DND-41 (cell line): ENCODE data around the gene FNDC10.

Source experiments
- ATAC-seq: fragments of 200-7000 bp; cut with Tn5 transposase; 3 replicates; pipeline ENCODE4 v1.9.1; 2021; ENCODE audit warnings: low read depth; ENCODE audit not compliant: insufficient read depth
- DNase-seq: peaks from one replicate; pipeline ENCODE4 v3.0.0-alpha.2; 2020
- H2AFZ ChIP-seq: 2 replicates; pipeline ENCODE4 v1.6.0; 2012; ENCODE audit warnings: low read depth, low read length
- H3K27ac ChIP-seq: 2 replicates; pipeline ENCODE4 v1.5.1; 2012; ENCODE audit warnings: low read length, inconsistent platforms
- H3K27me3 ChIP-seq: fragments of 200-600 bp; sonication (generic); 2 replicates; pipeline ENCODE4 v1.6.0; 2012; ENCODE audit warnings: low read length, mild to moderate bottlenecking, inconsistent platforms; ENCODE audit not compliant: insufficient read depth, poor library complexity
- H3K36me3 ChIP-seq: 2 replicates; pipeline ENCODE4 v1.5.1; 2012; ENCODE audit warnings: low read length, inconsistent platforms; ENCODE audit not compliant: insufficient read depth
- H3K4me1 ChIP-seq: 2 replicates; pipeline ENCODE4 v1.5.1; 2012; ENCODE audit warnings: mild to moderate bottlenecking, low read length; ENCODE audit not compliant: insufficient read depth
- H3K4me2 ChIP-seq: 2 replicates; pipeline ENCODE4 v1.6.0; 2012; ENCODE audit warnings: mild to moderate bottlenecking, moderate library complexity, low read length, inconsistent platforms; ENCODE audit not compliant: insufficient read depth
- H3K4me3 ChIP-seq, 2 experiments: fragments of 200-600 bp in 1 of 2; shearing (Covaris generic) in 1 of 2; 2 replicates each; pipeline ENCODE4 v1.5.1; 2012 to 2016; ENCODE audit warnings: inconsistent platforms in 2 of 2, low read length in 2 of 2, mild to moderate bottlenecking in 2 of 2, low read depth in 1 of 2, moderate library complexity in 1 of 2
- H3K79me2 ChIP-seq: 2 replicates; pipeline ENCODE4 v1.6.0; 2012; ENCODE audit warnings: low read length, inconsistent platforms; ENCODE audit not compliant: insufficient read depth
- H3K9ac ChIP-seq: 2 replicates; pipeline ENCODE4 v1.6.0; 2012; ENCODE audit warnings: low read depth, mild to moderate bottlenecking, inconsistent platforms, low read length, moderate library complexity
- H3K9me3 ChIP-seq: 2 replicates; pipeline ENCODE4 v1.5.1; 2012; ENCODE audit warnings: low read length, moderate library complexity, mild to moderate bottlenecking, inconsistent platforms; ENCODE audit not compliant: insufficient read depth, severe bottlenecking
- H4K20me1 ChIP-seq: 2 replicates; pipeline ENCODE4 v1.6.0; 2012; ENCODE audit warnings: low read length; ENCODE audit not compliant: insufficient read depth
- CTCF ChIP-seq: IDR thresholded peaks from 2 replicates; pipeline ENCODE4 v1.5.1; 2012; ENCODE audit warnings: borderline replicate concordance, low read length, moderate library complexity, mild to moderate bottlenecking; ENCODE audit not compliant: poor library complexity, severe bottlenecking; ENCODE audit errors: extremely low read depth
- EZH2 ChIP-seq: IDR thresholded peaks from 3 replicates; pipeline ENCODE4 v1.6.1; 2012; ENCODE audit warnings: borderline replicate concordance, low read depth, mild to moderate bottlenecking, moderate library complexity, low read length, inconsistent platforms; ENCODE audit not compliant: severe bottlenecking

Gene FNDC10

GRCh38 chr1:1603671-1604373 lies 3.9 kb upstream of the FNDC10 start:
- Histone ChIP-seq H3K4me2 (no peak overlapping the region), H3K4me3 (no peak overlapping the region), H3K79me2 (no peaks in the 10 kb centered on the region), H3K4me1 (no peaks in the 10 kb centered on the region), H3K27ac (no peak overlapping the region), H3K27me3 (no peaks in the 10 kb centered on the region), H3K36me3 (no peaks in the 10 kb centered on the region), H3K9ac (no peak overlapping the region), H4K20me1 (no peaks in the 10 kb centered on the region), H2AFZ (no peak overlapping the region), H3K9me3 (no peaks in the 10 kb centered on the region)
- DNase-seq (no peak), ATAC-seq (no peak)
- no peak for TF ChIP-seq EZH2
- no peak for TF ChIP-seq CTCF

GRCh38 chr1:1602968-1603506 lies 3.1 kb upstream of the FNDC10 start:
- no peaks in the 10 kb centered on the region for H3K9me3 ChIP-seq
- no peak overlapping the region for H3K9ac ChIP-seq
- H3K79me2 ChIP-seq = no peaks in the 10 kb centered on the region
- TF ChIP-seq CTCF = no peak
- TF ChIP-seq EZH2 = no peak
- H3K4me2 ChIP-seq = no peak overlapping the region
- H4K20me1 ChIP-seq = no peaks in the 10 kb centered on the region
- no peaks in the 10 kb centered on the region for H3K27me3 ChIP-seq
- H2AFZ ChIP-seq = no peak overlapping the region
- no peak overlapping the region for H3K27ac ChIP-seq
- DNase-seq (no peak), ATAC-seq (no peak)
- H3K36me3 ChIP-seq = no peaks in the 10 kb centered on the region
- no peaks in the 10 kb centered on the region for H3K4me1 ChIP-seq
- H3K4me3 ChIP-seq = no peak overlapping the region

GRCh38 chr1:1602304-1602967 lies 2.5 kb upstream of the FNDC10 start:
- DNase-seq (no peak), ATAC-seq (no peak)
- H4K20me1 ChIP-seq = no peaks in the 10 kb centered on the region
- no peaks in the 10 kb centered on the region for H3K36me3 ChIP-seq
- no peak overlapping the region for H2AFZ ChIP-seq
- H3K9me3 ChIP-seq = no peaks in the 10 kb centered on the region
- TF ChIP-seq EZH2 = no peak
- no peak overlapping the region for H3K4me2 ChIP-seq
- no peaks in the 10 kb centered on the region for H3K79me2 ChIP-seq
- no peaks in the 10 kb centered on the region for H3K4me1 ChIP-seq
- H3K4me3 ChIP-seq = no peak overlapping the region
- no peak overlapping the region for H3K9ac ChIP-seq
- H3K27me3 ChIP-seq = no peaks in the 10 kb centered on the region
- H3K27ac ChIP-seq = no peak overlapping the region
